Measurements from ENCODE around the gene RCCD1.

RCCD1 gene

GRCh38 chr15:90933301-90933700, 21.4 kb upstream of the RCCD1 start:
- TF ChIP-seq, protein P1, sequence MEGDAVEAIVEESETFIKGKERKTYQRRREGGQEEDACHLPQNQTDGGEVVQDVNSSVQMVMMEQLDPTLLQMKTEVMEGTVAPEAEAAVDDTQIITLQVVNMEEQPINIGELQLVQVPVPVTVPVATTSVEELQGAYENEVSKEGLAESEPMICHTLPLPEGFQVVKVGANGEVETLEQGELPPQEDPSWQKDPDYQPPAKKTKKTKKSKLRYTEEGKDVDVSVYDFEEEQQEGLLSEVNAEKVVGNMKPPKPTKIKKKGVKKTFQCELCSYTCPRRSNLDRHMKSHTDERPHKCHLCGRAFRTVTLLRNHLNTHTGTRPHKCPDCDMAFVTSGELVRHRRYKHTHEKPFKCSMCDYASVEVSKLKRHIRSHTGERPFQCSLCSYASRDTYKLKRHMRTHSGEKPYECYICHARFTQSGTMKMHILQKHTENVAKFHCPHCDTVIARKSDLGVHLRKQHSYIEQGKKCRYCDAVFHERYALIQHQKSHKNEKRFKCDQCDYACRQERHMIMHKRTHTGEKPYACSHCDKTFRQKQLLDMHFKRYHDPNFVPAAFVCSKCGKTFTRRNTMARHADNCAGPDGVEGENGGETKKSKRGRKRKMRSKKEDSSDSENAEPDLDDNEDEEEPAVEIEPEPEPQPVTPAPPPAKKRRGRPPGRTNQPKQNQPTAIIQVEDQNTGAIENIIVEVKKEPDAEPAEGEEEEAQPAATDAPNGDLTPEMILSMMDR (IDR thresholded peaks at IDR 0.05; ENCODE audit: control extremely low read depth, extremely low read depth, low read depth, missing control alignments): no peak
- POLR2A ChIA-PET: interaction anchor here (1.0 to 1.5 kb wide), 2 partner anchors 30 to 33 kb away, joined by 3 to 5 read pairs; partner anchors contain the start of gene MAN2A2
- DNase-seq (ENCODE audit: extremely low spot score): no peak
- CTCF ChIA-PET: interaction anchor here (0.8 to 16.6 kb wide), 48 partner anchors 10 to 1974 kb away, joined by 3 to 447 read pairs (median 5); partner anchors contain the start of genes FES, MAN2A2 and RCCD1

DNA sequence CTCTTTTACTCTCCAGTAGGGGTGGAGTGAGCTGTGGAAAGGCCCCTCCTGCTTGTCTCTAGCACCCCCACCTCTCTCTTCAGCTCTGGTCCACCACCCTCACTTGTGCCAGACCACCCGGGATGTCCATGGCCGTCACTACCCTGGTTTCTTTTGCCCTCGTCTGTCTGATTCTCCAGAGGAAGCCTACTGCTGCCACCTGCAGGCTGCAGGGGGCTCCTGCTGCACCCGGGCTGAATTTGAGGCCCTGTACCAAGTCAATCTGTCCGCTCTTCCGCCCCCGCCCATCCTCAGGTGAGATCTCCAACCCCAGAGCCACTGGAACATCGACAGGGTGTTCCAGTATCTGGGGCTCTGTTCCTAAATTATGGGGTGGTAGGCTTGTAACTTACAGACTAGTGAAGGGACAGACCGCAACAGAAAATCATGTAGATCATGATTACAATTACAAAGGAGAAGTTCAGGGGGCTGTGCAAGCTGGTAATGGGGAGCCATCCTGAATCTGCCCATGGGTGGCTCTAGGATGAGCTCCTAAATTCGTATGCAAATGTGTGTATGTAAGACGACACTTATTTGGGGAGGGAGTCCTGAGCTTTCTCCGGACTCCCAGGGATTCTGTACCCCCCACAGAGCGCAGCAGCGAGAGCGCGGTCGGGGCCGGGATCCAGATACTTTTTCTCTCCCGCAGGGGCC, 20.3 kb upstream of the RCCD1 start:
- TF ChIP-seq, protein P1 (IDR thresholded peaks at IDR 0.05; ENCODE audit: control extremely low read depth, extremely low read depth, low read depth, missing control alignments): peak; percentile 96
- ChIA-PET CTCF (interaction anchor here (0.9 to 16.6 kb wide), 42 partner anchors 11 to 641 kb away, joined by 3 to 447 read pairs (median 6); partner anchors contain the start of genes FES, MAN2A2 and RCCD1), POLR2A (interaction anchor here (0.6 to 1.9 kb wide), 3 partner anchors 8 to 24 kb away, joined by 3 to 8 read pairs (median 3); partner anchors contain the start of gene RCCD1)
- peak; percentile 86 for DNase-seq (ENCODE audit: extremely low spot score)

DNA sequence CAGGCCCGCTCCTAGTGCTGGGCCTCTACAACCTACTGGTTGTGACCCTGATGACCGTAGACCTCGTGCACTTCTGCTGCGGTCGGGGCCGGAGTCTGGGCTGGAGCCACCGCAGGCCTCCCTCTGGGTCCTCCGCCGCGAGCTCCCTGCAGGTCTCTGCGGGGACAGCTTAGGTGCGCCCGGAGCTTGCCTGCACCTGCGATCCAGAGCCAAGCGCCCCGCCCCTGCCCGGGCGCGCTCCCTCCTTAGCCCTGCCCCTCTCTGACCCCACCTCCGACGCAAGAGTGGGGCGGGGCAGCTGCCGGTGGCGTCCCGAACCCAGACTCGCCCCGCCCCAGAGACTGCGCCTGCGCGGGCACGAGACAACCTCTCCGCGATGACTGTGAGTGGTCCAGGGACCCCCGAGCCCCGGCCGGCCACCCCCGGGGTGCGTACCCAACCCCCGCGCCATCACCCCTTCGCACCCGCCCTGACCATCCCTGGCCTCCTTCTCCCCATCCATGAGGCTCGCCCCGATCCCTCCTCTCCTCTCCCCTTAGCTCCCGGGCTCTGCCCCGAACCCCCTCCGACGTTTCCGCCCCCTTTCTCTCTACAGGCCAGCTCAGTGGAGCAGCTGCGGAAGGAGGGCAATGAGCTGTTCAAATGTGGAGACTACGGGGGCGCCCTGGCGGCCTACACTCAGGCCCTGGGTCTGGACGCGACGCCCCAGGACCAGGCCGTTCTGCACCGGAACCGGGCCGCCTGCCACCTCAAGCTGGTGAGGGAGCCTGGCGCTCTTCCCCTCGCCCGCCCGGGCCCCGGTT, 19.5 kb upstream of the RCCD1 start, which contains the start of gene UNC45A:
TSS of gene UNC45A (plus strand) at position 337 of the 803 bp plus-strand sequence. CDS start at position 377, 40 bp downstream.
- DNase-seq (ENCODE audit: extremely low spot score): peak; percentile 98
- ChIA-PET CTCF (interaction anchor here (0.9 to 16.6 kb wide), 33 partner anchors 12 to 641 kb away, joined by 3 to 447 read pairs (median 5); partner anchors contain the start of genes FES, MAN2A2 and RCCD1), POLR2A (interaction anchor here (0.5 to 1.9 kb wide), 3 partner anchors 19 to 884 kb away, joined by 3 to 8 read pairs (median 4); partner anchors contain the start of gene RCCD1)
- TF ChIP-seq, protein P1 (IDR thresholded peaks at IDR 0.05; ENCODE audit: control extremely low read depth, extremely low read depth, low read depth, missing control alignments): no peak

DNA sequence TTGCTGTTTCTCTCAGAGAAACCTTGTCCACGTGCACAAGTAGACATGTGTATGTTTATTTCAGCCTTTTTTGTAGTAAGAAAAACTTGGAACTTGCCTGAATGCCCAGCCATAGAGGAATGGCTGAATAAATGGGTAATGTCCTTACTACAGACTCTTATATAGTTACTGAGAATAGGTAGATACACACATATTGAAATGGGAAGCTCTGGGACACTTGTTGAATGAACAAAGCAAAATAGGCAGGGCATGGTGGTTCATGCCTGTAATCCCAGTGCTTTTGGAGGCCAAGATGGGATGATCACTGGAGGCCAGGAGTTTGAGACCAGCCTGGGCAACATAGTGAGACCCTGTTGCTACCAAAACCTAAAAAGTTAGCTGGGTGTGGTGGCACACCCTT, 17.9 kb upstream of the RCCD1 start:
- DNase-seq (ENCODE audit: extremely low spot score): no peak
- TF ChIP-seq, protein P1 (IDR thresholded peaks at IDR 0.05; ENCODE audit: control extremely low read depth, extremely low read depth, low read depth, missing control alignments): no peak
- ChIA-PET CTCF (interaction anchor here (2.2 to 16.6 kb wide), 2 partner anchors 15 to 34 kb away, joined by 8 to 447 read pairs; partner anchors contain the start of genes MAN2A2 and RCCD1), POLR2A (no interaction called here)

- ChIA-PET CTCF (interaction anchor here (1.0 to 16.6 kb wide), 3 partner anchors 14 to 43 kb away, joined by 3 to 447 read pairs (median 8); partner anchors contain the start of genes MAN2A2 and RCCD1), POLR2A (no interaction called here)
- DNase-seq (ENCODE audit: extremely low spot score): no peak
- TF ChIP-seq, protein P1 (IDR thresholded peaks at IDR 0.05; ENCODE audit: control extremely low read depth, extremely low read depth, low read depth, missing control alignments): no peak
These were observed 16.4 kb upstream of the RCCD1 start for GRCh38 chr15:90938261-90938660.

GRCh38 chr15:90939756-90940155, 14.9 kb upstream of the RCCD1 start:
- TF ChIP-seq, protein P1 (IDR thresholded peaks at IDR 0.05; ENCODE audit: control extremely low read depth, extremely low read depth, low read depth, missing control alignments): no peak
- CTCF ChIA-PET: interaction anchor here (1.0 to 16.6 kb wide), 3 partner anchors 12 to 109 kb away, joined by 3 to 447 read pairs (median 3); partner anchors contain the start of genes MAN2A2 and RCCD1
- POLR2A ChIA-PET: interaction anchor here (0.6 kb wide), 1 partner anchor 81 kb away, joined by 4 read pairs; no protein-coding TSS in a partner anchor
- DNase-seq (ENCODE audit: extremely low spot score): no peak

Measured in GM10248 (cell line).